Fibroblast of mammary gland (primary cell): Measurements from ENCODE around the gene CDH4.
A peak's percentile ranks its signal among the peaks of the same experiment; 100 is the strongest.

Source experiments
- DNase-seq: peaks from one replicate; pipeline ENCODE4 v3.0.0-alpha.2; 2010; ENCODE audit warnings: low read depth
- H3K4me3 ChIP-seq: 2 replicates; pipeline ENCODE4 v1.5.1; 2011; ENCODE audit warnings: low read depth, mild to moderate bottlenecking, low read length, moderate library complexity; ENCODE audit not compliant: control insufficient read depth
- CTCF ChIP-seq: conservative IDR thresholded peaks from 2 replicates; pipeline ENCODE4 v1.5.1; 2011; ENCODE audit warnings: low read depth, low read length, inconsistent platforms; ENCODE audit not compliant: control insufficient read depth, insufficient read depth

The CDH4 gene

GRCh38 chr20:61922411-61922810, 670.4 kb downstream of the CDH4 start:
- no peak for DNase-seq
- TF ChIP-seq CTCF: no peak
- H3K4me3 ChIP-seq: no peak overlapping the region

GRCh38 chr20:61922936-61923335, 670.9 kb downstream of the CDH4 start:
- TF ChIP-seq CTCF: no peak
- DNase-seq: no peak

GRCh38 chr20:61923371-61924166, 671.5 kb downstream of the CDH4 start:
- H3K4me3 ChIP-seq: no peak overlapping the region
- no peak for DNase-seq
- no peak for TF ChIP-seq CTCF

More at GRCh38 chr20:61922936-61923335, 670.9 kb downstream of the CDH4 start:
- H3K4me3 ChIP-seq: no peak overlapping the region

- TF ChIP-seq CTCF: no peak
- no peak for DNase-seq
- no peak overlapping the region for H3K4me3 ChIP-seq
Observed at GRCh38 chr20:61924211-61924857, 672.3 kb downstream of the CDH4 start.

GRCh38 chr20:61924858-61925554, 672.9 kb downstream of the CDH4 start:
- H3K4me3 ChIP-seq: no peak overlapping the region
- no peak for DNase-seq
- no peak for TF ChIP-seq CTCF

- peak overlapping the region; percentile 15 for H3K4me3 ChIP-seq
- TF ChIP-seq CTCF: no peak
- DNase-seq: peak; percentile 82
Observed at GRCh38 chr20:61925555-61926252, 673.6 kb downstream of the CDH4 start.
